ENCODE data around the gene TMEM255B.

The TMEM255B gene

GRCh38 chr13:113801289-113801961 lies 42.4 kb downstream of the TMEM255B start:
- in situ Hi-C loops (cut with MboI; ENCODE audit: low sequenced_read_pairs): no loop called here

GRCh38 chr13:113802090-113802531 lies 43.1 kb downstream of the TMEM255B start:
- in situ Hi-C loops (cut with MboI; ENCODE audit: low sequenced_read_pairs): no loop called here

- in situ Hi-C loops (cut with MboI; ENCODE audit: low sequenced_read_pairs): no loop called here
Observed at GRCh38 chr13:113802761-113803160, 43.7 kb downstream of the TMEM255B start.

GRCh38 chr13:113803409-113804016 lies 44.5 kb downstream of the TMEM255B start:
- in situ Hi-C loops (cut with MboI; ENCODE audit: low sequenced_read_pairs): no loop called here

- in situ Hi-C loops (cut with MboI; ENCODE audit: low sequenced_read_pairs): no loop called here
Observed at GRCh38 chr13:113804017-113804702, 45.1 kb downstream of the TMEM255B start.

GRCh38 chr13:113804703-113805430 lies 45.8 kb downstream of the TMEM255B start:
- in situ Hi-C loops (cut with MboI; ENCODE audit: low sequenced_read_pairs): no loop called here

- in situ Hi-C loops (cut with MboI; ENCODE audit: low sequenced_read_pairs): no loop called here
Observed at GRCh38 chr13:113805431-113806103, 46.5 kb downstream of the TMEM255B start.

- in situ Hi-C loops (cut with MboI; ENCODE audit: low sequenced_read_pairs): no loop called here
Observed at GRCh38 chr13:113806104-113806471, 47.1 kb downstream of the TMEM255B start.

GRCh38 chr13:113806526-113806925 lies 47.5 kb downstream of the TMEM255B start:
- in situ Hi-C loops (cut with MboI; ENCODE audit: low sequenced_read_pairs): no loop called here

GRCh38 chr13:113808058-113808834 lies 49.2 kb downstream of the TMEM255B start:
- in situ Hi-C loops (cut with MboI; ENCODE audit: low sequenced_read_pairs): no loop called here

GRCh38 chr13:113809934-113810333 lies 50.9 kb downstream of the TMEM255B start:
- in situ Hi-C loops (cut with MboI; ENCODE audit: low sequenced_read_pairs): no loop called here

- in situ Hi-C loops (cut with MboI; ENCODE audit: low sequenced_read_pairs): no loop called here
Observed at GRCh38 chr13:113810640-113811039, 51.6 kb downstream of the TMEM255B start.

- in situ Hi-C loops (cut with MboI; ENCODE audit: low sequenced_read_pairs): no loop called here
Observed at GRCh38 chr13:113811081-113811928, 52.3 kb downstream of the TMEM255B start.

GRCh38 chr13:113812178-113813040 lies 53.4 kb downstream of the TMEM255B start:
- in situ Hi-C loops (cut with MboI; ENCODE audit: low sequenced_read_pairs): no loop called here

GRCh38 chr13:113813070-113813748 lies 54.2 kb downstream of the TMEM255B start:
- in situ Hi-C loops (cut with MboI; ENCODE audit: low sequenced_read_pairs): no loop called here

- in situ Hi-C loops (cut with MboI; ENCODE audit: low sequenced_read_pairs): no loop called here
Observed at GRCh38 chr13:113813749-113814434, 54.9 kb downstream of the TMEM255B start.

- in situ Hi-C loops (cut with MboI; ENCODE audit: low sequenced_read_pairs): no loop called here
Observed at GRCh38 chr13:113814435-113814821, 55.4 kb downstream of the TMEM255B start.
